ENCODE data around the gene RTL10.
"Not testable (repeated sequence)": the region's sequence is repeated elsewhere in the genome, so short reads cannot be mapped to it uniquely, and the experiment has no call there.

RTL10 gene

GRCh38 chr22:19885841-19886592 lies 31.3 kb upstream of the RTL10 start:
- Mint-ChIP-seq H3K4me3 (no peak overlapping the region), H3K9me3 (no peaks in the 10 kb centered on the region), H3K27me3 (no peaks in the 10 kb centered on the region), H3K4me1 (peaks cover 9% of the 10 kb centered on the region), H3K36me3 (ENCODE audit: insufficient read depth) (no peaks in the 10 kb centered on the region), H3K27ac (ENCODE audit: low read depth) (no peak overlapping the region)
- ATAC-seq (replicated peaks; ENCODE audit: extremely low read depth, poor library complexity, severe bottlenecking): no peak
- no peak for DNase-seq (ENCODE audit: low spot score in 2 of 2)

- no peak overlapping the region for H3K4me3 Mint-ChIP-seq
- H3K4me1 Mint-ChIP-seq: peaks cover 8% of the 10 kb centered on the region
- no peak for DNase-seq (ENCODE audit: low spot score in 2 of 2)
- H3K27me3 Mint-ChIP-seq: no peaks in the 10 kb centered on the region
- no peak for ATAC-seq (replicated peaks; ENCODE audit: extremely low read depth, poor library complexity, severe bottlenecking)
- no peaks in the 10 kb centered on the region for H3K9me3 Mint-ChIP-seq
- no peaks in the 10 kb centered on the region for H3K36me3 Mint-ChIP-seq (ENCODE audit: insufficient read depth)
- H3K27ac Mint-ChIP-seq (ENCODE audit: low read depth): no peak overlapping the region
Measured at GRCh38 chr22:19884954-19885751, 30.5 kb upstream of the RTL10 start.

- no peak for DNase-seq (ENCODE audit: low spot score in 2 of 2)
- Mint-ChIP-seq H3K4me3 (no peak overlapping the region), H3K4me1 (peaks cover 8% of the 10 kb centered on the region), H3K27me3 (no peaks in the 10 kb centered on the region), H3K9me3 (no peaks in the 10 kb centered on the region), H3K27ac (ENCODE audit: low read depth) (no peak overlapping the region), H3K36me3 (ENCODE audit: insufficient read depth) (no peaks in the 10 kb centered on the region)
- ATAC-seq (replicated peaks; ENCODE audit: extremely low read depth, poor library complexity, severe bottlenecking): no peak
Measured at GRCh38 chr22:19884161-19884953, 29.7 kb upstream of the RTL10 start.

GRCh38 chr22:19883446-19883845 lies 28.8 kb upstream of the RTL10 start:
- not testable (repeated sequence) for H3K36me3 Mint-ChIP-seq (ENCODE audit: insufficient read depth); H3K9me3 Mint-ChIP-seq; DNase-seq (ENCODE audit: low spot score in 2 of 2); H3K4me1 Mint-ChIP-seq; H3K4me3 Mint-ChIP-seq; H3K27me3 Mint-ChIP-seq; ATAC-seq (replicated peaks; ENCODE audit: extremely low read depth, poor library complexity, severe bottlenecking); H3K27ac Mint-ChIP-seq (ENCODE audit: low read depth)

GRCh38 chr22:19882446-19883381 lies 28.0 kb upstream of the RTL10 start:
- Mint-ChIP-seq H3K27ac (ENCODE audit: low read depth) (no peak overlapping the region), H3K9me3 (no peaks in the 10 kb centered on the region), H3K4me1 (peaks cover 8% of the 10 kb centered on the region), H3K27me3 (no peaks in the 10 kb centered on the region), H3K36me3 (ENCODE audit: insufficient read depth) (peaks cover 1% of the 10 kb centered on the region), H3K4me3 (no peak overlapping the region)
- ATAC-seq (replicated peaks; ENCODE audit: extremely low read depth, poor library complexity, severe bottlenecking) (no peak), DNase-seq (ENCODE audit: low spot score in 2 of 2) (no peak)

GRCh38 chr22:19880786-19881569 lies 26.3 kb upstream of the RTL10 start:
- no peak overlapping the region for H3K4me3 Mint-ChIP-seq
- peaks cover 1% of the 10 kb centered on the region for H3K36me3 Mint-ChIP-seq (ENCODE audit: insufficient read depth)
- peaks cover 5% of the 10 kb centered on the region for H3K4me1 Mint-ChIP-seq
- DNase-seq (ENCODE audit: low spot score in 2 of 2) (no peak), ATAC-seq (replicated peaks; ENCODE audit: extremely low read depth, poor library complexity, severe bottlenecking) (no peak)
- H3K27ac Mint-ChIP-seq (ENCODE audit: low read depth): no peak overlapping the region
- H3K9me3 Mint-ChIP-seq: no peaks in the 10 kb centered on the region
- H3K27me3 Mint-ChIP-seq: no peaks in the 10 kb centered on the region

GRCh38 chr22:19879992-19880785 lies 25.5 kb upstream of the RTL10 start:
- Mint-ChIP-seq H3K9me3 (no peaks in the 10 kb centered on the region), H3K27me3 (no peaks in the 10 kb centered on the region), H3K4me1 (no peaks in the 10 kb centered on the region), H3K36me3 (ENCODE audit: insufficient read depth) (peaks cover 1% of the 10 kb centered on the region), H3K4me3 (no peak overlapping the region), H3K27ac (ENCODE audit: low read depth) (no peak overlapping the region)
- no peak for DNase-seq (ENCODE audit: low spot score in 2 of 2)
- no peak for ATAC-seq (replicated peaks; ENCODE audit: extremely low read depth, poor library complexity, severe bottlenecking)

- H3K27me3 Mint-ChIP-seq: no peaks in the 10 kb centered on the region
- no peaks in the 10 kb centered on the region for H3K9me3 Mint-ChIP-seq
- H3K27ac Mint-ChIP-seq (ENCODE audit: low read depth): no peak overlapping the region
- DNase-seq (ENCODE audit: low spot score in 2 of 2) (no peak), ATAC-seq (replicated peaks; ENCODE audit: extremely low read depth, poor library complexity, severe bottlenecking) (no peak)
- H3K36me3 Mint-ChIP-seq (ENCODE audit: insufficient read depth): peaks cover 1% of the 10 kb centered on the region
- H3K4me3 Mint-ChIP-seq: no peak overlapping the region
- no peaks in the 10 kb centered on the region for H3K4me1 Mint-ChIP-seq
Measured at GRCh38 chr22:19879643-19879991, 24.9 kb upstream of the RTL10 start.

- no peak overlapping the region for H3K4me3 Mint-ChIP-seq
Measured at GRCh38 chr22:19879246-19879570, 24.5 kb upstream of the RTL10 start.

GRCh38 chr22:19878461-19879245 lies 24.0 kb upstream of the RTL10 start:
- no peak overlapping the region for H3K4me3 Mint-ChIP-seq
- no peaks in the 10 kb centered on the region for H3K4me1 Mint-ChIP-seq
- DNase-seq (ENCODE audit: low spot score in 2 of 2) (no peak), ATAC-seq (replicated peaks; ENCODE audit: extremely low read depth, poor library complexity, severe bottlenecking) (no peak)
- H3K27ac Mint-ChIP-seq (ENCODE audit: low read depth): no peak overlapping the region
- H3K9me3 Mint-ChIP-seq: no peaks in the 10 kb centered on the region
- no peaks in the 10 kb centered on the region for H3K27me3 Mint-ChIP-seq
- peaks cover 1% of the 10 kb centered on the region for H3K36me3 Mint-ChIP-seq (ENCODE audit: insufficient read depth)

More at GRCh38 chr22:19879246-19879570, 24.5 kb upstream of the RTL10 start:
- no peaks in the 10 kb centered on the region for H3K4me1 Mint-ChIP-seq
- no peaks in the 10 kb centered on the region for H3K9me3 Mint-ChIP-seq
- H3K27ac Mint-ChIP-seq (ENCODE audit: low read depth): no peak overlapping the region
- no peaks in the 10 kb centered on the region for H3K27me3 Mint-ChIP-seq
- peaks cover 1% of the 10 kb centered on the region for H3K36me3 Mint-ChIP-seq (ENCODE audit: insufficient read depth)
- ATAC-seq (replicated peaks; ENCODE audit: extremely low read depth, poor library complexity, severe bottlenecking) (no peak), DNase-seq (ENCODE audit: low spot score in 2 of 2) (no peak)

Measured in central memory CD8-positive, alpha-beta T cell (primary cell).